NCI-H748 (cell line): ENCODE data around the gene CLUH.

Experiments
- DNase-seq: peaks from one replicate; lab custom pipeline; 2025; ENCODE audit not compliant: unreplicated experiment; lab: John Stamatoyannopoulos, UW

CLUH gene

GRCh38 chr17:2711608-2712299 is at the start of gene CLUH:
Gene CLUH, minus strand, starts transcription at chr17:2711764. Its CDS starts 103 bp downstream, at chr17:2711661.
- DNase-seq, result peak; percentile 96

- no peak for DNase-seq
Measured at GRCh38 chr17:2758870-2759269, 47.3 kb upstream of the CLUH start.

GRCh38 chr17:2755891-2756724 is 44.5 kb upstream of the CLUH start:
- DNase-seq, result peak; percentile 69

- DNase-seq, result no peak
Measured at GRCh38 chr17:2751491-2751890, 39.9 kb upstream of the CLUH start.

- no peak for DNase-seq
Measured at GRCh38 chr17:2750721-2751120, 39.2 kb upstream of the CLUH start.

GRCh38 chr17:2749784-2750181 is 38.2 kb upstream of the CLUH start:
- DNase-seq, result peak; percentile 91

- DNase-seq, result peak; percentile 80
Measured at GRCh38 chr17:2749058-2749783, 37.7 kb upstream of the CLUH start, which contains the start of gene CCDC92B. Gene CCDC92B, minus strand, starts transcription at chr17:2749652. Its CDS starts 14,507 bp downstream, at chr17:2735145.

GRCh38 chr17:2745317-2746037 is 33.9 kb upstream of the CLUH start:
- no peak for DNase-seq

GRCh38 chr17:2737693-2738092 is 26.1 kb upstream of the CLUH start:
- no peak for DNase-seq

GRCh38 chr17:2736956-2737355 is 25.4 kb upstream of the CLUH start:
- no peak for DNase-seq

- no peak for DNase-seq
Measured at GRCh38 chr17:2735896-2736295, 24.3 kb upstream of the CLUH start.

- peak; percentile 43 for DNase-seq
Measured at GRCh38 chr17:2734939-2735338, 23.4 kb upstream of the CLUH start.

GRCh38 chr17:2731807-2732206 is 20.2 kb upstream of the CLUH start:
- DNase-seq, result no peak

- no peak for DNase-seq
Measured at GRCh38 chr17:2730764-2731353, 19.3 kb upstream of the CLUH start.

GRCh38 chr17:2724784-2725164 is 13.2 kb upstream of the CLUH start:
- DNase-seq, result peak; percentile 64

GRCh38 chr17:2723997-2724783 is 12.6 kb upstream of the CLUH start:
- DNase-seq, result no peak

- DNase-seq, result no peak
Measured at GRCh38 chr17:2723505-2723996, 12.0 kb upstream of the CLUH start.

- no peak for DNase-seq
Measured at GRCh38 chr17:2722611-2723010, 11.0 kb upstream of the CLUH start.

GRCh38 chr17:2721603-2722002 is 10.0 kb upstream of the CLUH start:
- DNase-seq, result no peak

GRCh38 chr17:2719861-2720260 is 8.3 kb upstream of the CLUH start:
- no peak for DNase-seq
